Iris pigment epithelial cell (primary cell): Measurements from ENCODE around the gene XIRP1.
"Not testable (repeated sequence)": the region's sequence is repeated elsewhere in the genome, so short reads cannot be mapped to it uniquely, and the experiment has no call there.

Source experiments
- DNase-seq: peaks from one replicate; pipeline ENCODE4 v3.0.0-alpha.2; 2011; ENCODE audit warnings: low read depth

Gene XIRP1

GRCh38 chr3:39192490-39193092 is at the start of gene XIRP1:
Gene XIRP1 (minus strand): TSS chr3:39192595. CDS start chr3:39189445, 3,150 bp downstream.
- peak; percentile 19 for DNase-seq

GRCh38 chr3:39241561-39241960 is 49.2 kb upstream of the XIRP1 start:
- DNase-seq, result no peak

- no peak for DNase-seq
Measured at GRCh38 chr3:39237027-39237426, 44.6 kb upstream of the XIRP1 start.

GRCh38 chr3:39234651-39235050 is 42.3 kb upstream of the XIRP1 start:
- DNase-seq, result no peak

- DNase-seq, result no peak
Measured at GRCh38 chr3:39232859-39233258, 40.5 kb upstream of the XIRP1 start.

- no peak for DNase-seq
Measured at GRCh38 chr3:39230453-39230852, 38.1 kb upstream of the XIRP1 start.

GRCh38 chr3:39228496-39228895 is 36.1 kb upstream of the XIRP1 start:
- DNase-seq, result no peak

- not testable (repeated sequence) for DNase-seq
Measured at GRCh38 chr3:39227596-39227995, 35.2 kb upstream of the XIRP1 start.

GRCh38 chr3:39226106-39226741 is 33.8 kb upstream of the XIRP1 start:
- DNase-seq, result no peak

- DNase-seq, result no peak
Measured at GRCh38 chr3:39224288-39224687, 31.9 kb upstream of the XIRP1 start.

GRCh38 chr3:39222939-39223338 is 30.5 kb upstream of the XIRP1 start:
- DNase-seq, result no peak

GRCh38 chr3:39222462-39222861 is 30.1 kb upstream of the XIRP1 start:
- no peak for DNase-seq

GRCh38 chr3:39221141-39221530 is 28.7 kb upstream of the XIRP1 start:
- no peak for DNase-seq

- DNase-seq, result no peak
Measured at GRCh38 chr3:39220407-39221140, 28.2 kb upstream of the XIRP1 start.

GRCh38 chr3:39219702-39220101 is 27.3 kb upstream of the XIRP1 start:
- DNase-seq, result no peak

- no peak for DNase-seq
Measured at GRCh38 chr3:39216176-39216790, 23.9 kb upstream of the XIRP1 start.

GRCh38 chr3:39213613-39214012 is 21.2 kb upstream of the XIRP1 start:
- DNase-seq, result no peak

GRCh38 chr3:39212665-39213064 is 20.3 kb upstream of the XIRP1 start:
- no peak for DNase-seq

GRCh38 chr3:39211332-39212130 is 19.1 kb upstream of the XIRP1 start:
- DNase-seq, result no peak

GRCh38 chr3:39210078-39210477 is 17.7 kb upstream of the XIRP1 start:
- no peak for DNase-seq

- DNase-seq, result no peak
Measured at GRCh38 chr3:39209329-39209970, 17.1 kb upstream of the XIRP1 start.
